Fibroblast of skin of back (primary cell): ENCODE data around the gene ITGB7.
A peak's percentile ranks its signal among the peaks of the same experiment; 100 is the strongest.
"Not testable (repeated sequence)": the region's sequence is repeated elsewhere in the genome, so short reads cannot be mapped to it uniquely, and the experiment has no call there.

Experiments
- DNase-seq: peaks from one replicate; pipeline ENCODE4 v3.0.0-alpha.2; 2013

Gene ITGB7

GRCh38 chr12:53177447-53177846, 29.6 kb downstream of the ITGB7 start:
- not testable (repeated sequence) for DNase-seq

- no peak for DNase-seq
These were observed 30.3 kb downstream of the ITGB7 start for GRCh38 chr12:53176750-53177149.

- DNase-seq = peak; percentile 43
These were observed 32.1 kb downstream of the ITGB7 start for GRCh38 chr12:53174881-53175491.

DNA sequence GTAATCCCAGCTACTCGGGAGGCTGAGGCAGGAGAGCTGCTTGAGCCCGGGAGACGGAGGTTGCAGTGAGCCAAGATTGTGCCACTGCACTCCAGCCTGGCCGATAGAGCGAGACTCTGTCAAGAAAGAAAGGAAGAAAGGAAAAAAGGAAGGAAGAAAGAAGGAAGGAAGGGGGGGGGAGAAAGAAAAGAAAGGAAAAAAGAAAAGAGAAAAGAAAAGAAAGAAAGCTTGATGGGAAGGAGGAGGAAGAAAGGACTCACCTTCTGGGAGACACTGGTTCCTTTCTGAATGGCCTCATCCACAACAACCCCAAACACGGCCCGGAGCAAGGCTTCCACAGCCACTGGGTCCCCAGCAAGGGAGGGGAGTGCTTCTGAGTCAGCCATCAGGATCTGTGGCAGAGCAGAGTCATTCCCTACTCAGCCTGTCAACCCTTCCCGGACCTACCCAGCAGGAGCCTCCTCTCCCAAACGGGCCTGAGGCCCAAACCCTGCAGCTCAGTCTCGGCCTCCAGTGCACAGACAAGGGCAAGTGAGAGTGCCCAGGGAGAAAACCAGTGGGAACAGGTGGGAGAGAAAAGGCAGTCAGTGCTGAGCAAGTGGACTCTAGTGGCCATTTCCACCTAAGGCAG, 33.9 kb downstream of the ITGB7 start:
- peak; percentile 52 for DNase-seq

GRCh38 chr12:53172352-53172751, 34.7 kb downstream of the ITGB7 start:
- DNase-seq = peak; percentile 56

GRCh38 chr12:53171725-53172329, 35.2 kb downstream of the ITGB7 start:
- DNase-seq = peak; percentile 28

GRCh38 chr12:53170876-53171724, 36.0 kb downstream of the ITGB7 start:
- DNase-seq = no peak

GRCh38 chr12:53170215-53170614, 36.8 kb downstream of the ITGB7 start:
- DNase-seq = no peak

GRCh38 chr12:53169644-53170043, 37.4 kb downstream of the ITGB7 start:
- DNase-seq = no peak

DNA sequence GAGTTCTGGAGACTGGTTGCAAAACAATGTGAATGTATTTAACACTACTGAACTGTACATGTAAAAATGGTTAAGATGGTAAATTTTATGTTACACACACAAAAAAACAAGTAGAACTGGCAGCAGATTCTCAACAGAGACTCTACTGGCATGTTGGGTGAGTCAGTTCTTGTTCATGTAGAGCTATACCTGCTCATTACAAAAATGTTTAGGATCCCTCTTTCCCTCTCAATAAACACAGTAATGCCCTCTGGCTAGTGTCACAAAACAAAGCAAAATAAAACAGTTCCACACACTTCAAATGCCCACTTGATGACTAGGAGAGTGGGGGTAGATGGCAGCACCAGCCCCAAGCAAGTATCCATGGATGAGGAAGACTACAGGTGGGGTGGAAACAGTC, 40.2 kb downstream of the ITGB7 start:
- no peak for DNase-seq

DNA sequence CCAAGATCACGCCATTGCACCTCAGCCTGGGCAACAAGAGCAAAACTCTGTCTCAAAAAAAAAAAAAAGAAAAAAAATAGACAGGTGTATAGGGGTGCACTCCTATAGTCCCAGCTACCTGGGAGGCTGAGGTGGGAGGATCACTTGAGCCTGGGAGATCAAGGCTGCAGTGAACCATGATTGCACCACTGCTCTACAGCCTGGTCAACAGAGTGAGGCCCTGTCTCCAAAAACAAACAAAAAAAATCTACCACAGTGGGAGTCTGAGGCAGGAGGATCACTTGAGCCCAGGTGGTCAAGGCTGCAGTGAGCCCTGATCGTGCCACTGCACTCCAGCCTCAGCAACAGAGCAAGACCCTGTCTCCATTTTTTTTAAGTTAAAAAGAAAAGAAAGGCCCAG, 44.0 kb downstream of the ITGB7 start:
- not testable (repeated sequence) for DNase-seq

DNA sequence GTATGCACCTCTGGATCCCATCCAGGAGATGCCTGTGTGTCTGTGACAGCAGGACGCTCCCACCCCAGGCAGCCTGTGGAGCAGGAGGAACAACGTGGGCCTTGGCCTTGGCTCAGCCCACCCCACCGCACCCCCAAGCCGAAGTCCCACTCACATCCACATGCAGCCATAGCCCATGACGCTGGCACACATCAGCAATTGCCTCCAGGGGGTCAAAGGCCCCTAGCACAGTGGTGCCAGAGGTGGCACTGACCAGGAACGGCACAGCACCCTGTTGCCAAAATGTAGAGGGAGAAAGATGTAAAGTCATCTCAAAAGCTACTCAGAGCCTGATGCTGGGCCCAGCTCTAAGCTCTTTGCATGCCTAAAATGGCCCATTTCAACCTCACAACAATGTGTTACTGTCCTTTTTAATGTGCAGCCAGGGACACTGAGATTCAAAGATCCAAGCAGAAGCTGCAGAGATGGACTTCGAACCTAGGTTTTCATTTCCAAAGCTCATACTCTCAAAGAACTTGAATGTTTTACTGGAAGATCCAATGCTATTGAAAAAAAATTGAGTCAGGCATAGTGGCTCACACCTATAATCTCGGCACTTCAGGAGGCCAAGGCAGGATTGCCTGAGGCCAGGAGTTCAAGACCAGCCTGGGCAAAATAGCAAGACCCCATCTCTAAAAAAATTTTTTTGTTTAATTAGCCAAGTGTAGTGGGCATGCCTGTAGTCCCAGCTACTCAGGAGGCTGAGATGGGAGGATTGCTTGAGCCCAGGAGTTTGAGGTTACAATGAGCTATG, 45.7 kb downstream of the ITGB7 start:
- DNase-seq = no peak

DNA sequence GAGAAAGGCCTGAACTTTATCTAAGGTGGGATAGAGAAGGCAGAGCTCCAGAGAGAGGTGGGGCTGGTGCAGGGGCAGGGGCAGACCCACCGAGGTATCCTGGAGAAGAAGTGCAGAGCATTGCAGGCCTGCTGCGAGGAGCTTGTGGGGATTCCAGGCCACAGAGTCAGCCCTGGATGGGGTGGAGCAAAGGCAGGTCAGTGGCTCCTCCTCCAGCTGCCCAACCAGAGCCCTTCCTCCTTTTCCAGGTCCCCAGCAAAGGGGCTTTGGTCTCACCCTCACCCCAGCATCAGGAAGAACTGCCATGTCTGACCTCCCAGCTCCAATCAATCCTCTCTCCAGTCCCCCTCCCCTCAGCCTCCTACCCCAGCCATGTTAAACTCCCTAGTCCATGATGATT, 46.4 kb downstream of the ITGB7 start:
- no peak for DNase-seq

GRCh38 chr12:53160000-53160399, 47.1 kb downstream of the ITGB7 start:
- DNase-seq = no peak

DNA sequence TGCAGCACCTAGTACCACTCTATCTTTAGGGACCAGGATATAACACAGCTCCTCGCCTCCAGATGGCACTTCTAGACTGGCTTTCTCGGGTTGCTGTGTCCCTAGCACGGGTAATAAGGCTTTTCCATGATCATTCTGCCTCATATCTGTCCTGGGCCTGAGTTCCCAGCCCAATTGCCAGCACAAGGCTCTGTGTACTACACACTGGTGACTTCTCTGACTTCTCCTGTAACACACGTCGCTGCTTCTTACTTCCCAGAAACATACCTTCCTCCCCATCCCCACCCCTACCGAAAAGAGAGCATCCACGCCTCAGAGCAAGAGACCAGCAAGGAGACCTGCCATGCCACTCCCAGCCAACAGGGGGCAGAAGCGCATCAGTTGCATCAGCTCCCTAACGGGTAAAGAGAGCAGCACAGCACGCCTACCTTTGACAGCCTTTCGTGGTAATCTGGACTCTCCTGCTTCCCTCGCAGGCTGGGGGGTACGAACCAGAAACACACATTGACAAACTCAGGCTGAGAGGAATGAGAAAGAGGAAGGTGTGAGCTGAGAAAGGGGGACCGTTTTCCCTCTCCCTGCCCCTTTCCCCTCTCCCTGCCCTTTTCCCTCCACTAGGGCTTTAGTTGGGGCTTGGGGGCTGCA, 47.7 kb downstream of the ITGB7 start:
- peak; percentile 80 for DNase-seq

- no peak for DNase-seq
These were observed 54.7 kb downstream of the ITGB7 start for GRCh38 chr12:53152390-53152789.

DNA sequence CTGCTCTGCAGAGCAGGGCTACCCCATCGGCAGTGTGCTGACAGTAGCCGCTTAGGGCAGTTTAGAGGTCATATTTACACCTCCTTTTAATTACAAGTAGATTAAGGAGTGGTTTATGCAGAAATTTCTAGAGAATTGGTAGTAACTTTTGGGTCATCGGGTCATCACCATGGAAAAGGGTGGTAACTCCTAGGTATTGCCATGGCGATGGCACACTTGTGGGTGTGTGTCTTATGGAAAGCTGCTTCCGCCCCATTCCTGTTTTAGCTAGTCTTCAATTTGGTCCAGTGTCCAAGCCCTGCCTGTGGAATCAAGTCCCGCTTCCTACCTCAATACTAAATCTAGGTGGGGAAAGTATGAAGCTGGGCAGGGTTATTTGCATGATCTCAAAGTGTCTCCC, 56.0 kb downstream of the ITGB7 start:
- DNase-seq = no peak

GRCh38 chr12:53147653-53148052, 59.4 kb downstream of the ITGB7 start:
- no peak for DNase-seq

DNA sequence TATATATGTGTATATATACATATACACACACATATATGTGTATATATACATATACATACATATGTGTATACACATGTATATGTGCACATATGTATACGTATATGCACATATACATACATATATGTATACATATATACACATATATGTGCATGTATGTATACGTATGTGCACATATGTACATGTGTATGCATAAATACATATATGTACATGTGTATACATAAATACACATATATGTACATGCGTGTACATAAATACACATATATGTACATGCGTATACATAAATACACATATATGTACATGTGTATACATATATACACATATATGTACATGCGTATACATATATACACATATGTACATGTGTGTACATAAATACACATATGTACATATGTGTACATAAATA, 59.9 kb downstream of the ITGB7 start:
- no peak for DNase-seq

DNA sequence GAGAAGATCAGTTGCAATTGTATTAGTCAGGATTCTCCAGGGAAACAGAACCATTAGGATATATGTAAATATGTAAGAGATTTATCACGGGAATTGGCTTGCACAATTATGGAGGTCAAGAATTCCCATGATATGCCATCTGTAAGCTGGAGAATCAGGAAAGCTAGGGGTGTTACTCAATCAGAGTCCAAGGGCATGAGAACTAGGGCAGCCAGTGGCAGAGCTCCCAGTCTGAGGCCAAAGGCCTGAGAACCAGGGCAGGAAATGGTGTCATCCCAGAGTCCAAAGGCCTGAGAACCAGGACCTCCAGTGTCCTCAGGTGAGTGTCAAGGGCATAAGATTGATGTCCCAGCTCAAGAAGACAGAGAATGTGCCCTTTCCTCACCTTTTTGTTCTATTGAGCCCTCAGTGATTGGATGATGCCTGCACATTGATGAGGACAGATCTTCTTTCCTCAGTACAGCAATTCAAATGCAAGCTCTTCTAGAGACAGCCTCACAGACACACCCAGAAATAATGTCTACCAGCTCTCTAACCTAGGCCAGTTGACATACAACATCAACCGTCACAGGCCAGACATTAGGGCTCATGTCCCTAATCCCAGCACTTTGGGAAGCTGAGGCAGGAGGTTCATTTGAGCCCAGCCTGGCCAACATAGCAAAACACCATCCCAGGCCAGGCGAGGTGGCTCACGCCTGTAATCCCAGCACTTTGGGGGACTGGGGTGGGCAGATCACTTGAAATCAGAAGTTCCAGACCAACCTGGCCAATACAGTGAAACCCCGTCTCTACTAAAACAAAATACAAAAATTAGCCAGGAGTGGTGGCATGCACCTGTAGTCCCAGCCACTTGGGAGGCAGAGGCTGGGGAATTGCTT, 61.4 kb downstream of the ITGB7 start:
- DNase-seq = no peak

- DNase-seq = no peak
These were observed 63.7 kb downstream of the ITGB7 start for GRCh38 chr12:53143355-53143754.
